ENCODE measurements around the gene KRT31.
"Not testable (repeated sequence)": the region's sequence is repeated elsewhere in the genome, so short reads cannot be mapped to it uniquely, and the experiment has no call there.

The KRT31 gene

DNA sequence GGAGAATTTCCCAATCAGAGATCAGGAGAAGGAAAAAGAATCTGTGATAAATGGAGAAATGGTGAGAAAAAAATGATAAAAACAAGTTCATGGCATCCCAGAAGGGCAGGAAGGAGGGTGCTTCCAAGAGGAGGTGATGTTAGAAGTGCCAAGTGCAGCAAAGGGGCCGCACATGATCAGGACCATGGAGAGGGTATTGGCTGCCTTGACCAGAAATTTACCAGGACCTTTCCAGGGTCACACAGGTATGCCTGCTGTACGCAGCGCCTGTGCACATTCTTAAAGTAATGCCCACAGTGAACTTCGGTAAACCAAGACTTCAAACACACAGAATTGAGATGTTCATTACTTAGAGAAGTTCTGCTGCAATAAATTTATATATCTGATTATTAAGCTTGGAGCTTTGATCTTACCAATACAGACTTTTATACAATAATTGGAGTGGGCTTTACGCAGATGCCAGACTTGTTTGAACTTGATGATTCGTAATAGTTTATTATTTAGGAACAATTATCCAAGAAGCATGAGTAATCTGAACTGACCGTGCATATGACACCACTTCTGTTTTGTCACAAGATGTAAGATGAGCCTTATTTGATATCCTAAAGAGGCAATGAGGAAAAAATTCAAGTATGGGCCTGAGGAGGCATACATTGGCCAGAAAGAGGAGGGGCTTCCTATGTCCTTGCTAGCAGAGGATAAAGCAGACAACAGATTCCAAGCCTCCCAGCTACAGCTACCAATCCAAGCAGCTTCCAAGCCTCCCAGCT lies 44.6 kb downstream of the KRT31 start:
- TF ChIP-seq, protein P1, sequence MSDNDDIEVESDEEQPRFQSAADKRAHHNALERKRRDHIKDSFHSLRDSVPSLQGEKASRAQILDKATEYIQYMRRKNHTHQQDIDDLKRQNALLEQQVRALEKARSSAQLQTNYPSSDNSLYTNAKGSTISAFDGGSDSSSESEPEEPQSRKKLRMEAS (IDR thresholded peaks at IDR 0.05; ENCODE audit: low read depth, low read length): no peak
- no peak for TF ChIP-seq POLR2A (IDR thresholded peaks at IDR 0.05; ENCODE audit: extremely low read depth, insufficient read length)
- TF ChIP-seq MYC (IDR thresholded peaks at IDR 0.05; ENCODE audit: low read depth, low read length): no peak
- TF ChIP-seq, protein P2, sequence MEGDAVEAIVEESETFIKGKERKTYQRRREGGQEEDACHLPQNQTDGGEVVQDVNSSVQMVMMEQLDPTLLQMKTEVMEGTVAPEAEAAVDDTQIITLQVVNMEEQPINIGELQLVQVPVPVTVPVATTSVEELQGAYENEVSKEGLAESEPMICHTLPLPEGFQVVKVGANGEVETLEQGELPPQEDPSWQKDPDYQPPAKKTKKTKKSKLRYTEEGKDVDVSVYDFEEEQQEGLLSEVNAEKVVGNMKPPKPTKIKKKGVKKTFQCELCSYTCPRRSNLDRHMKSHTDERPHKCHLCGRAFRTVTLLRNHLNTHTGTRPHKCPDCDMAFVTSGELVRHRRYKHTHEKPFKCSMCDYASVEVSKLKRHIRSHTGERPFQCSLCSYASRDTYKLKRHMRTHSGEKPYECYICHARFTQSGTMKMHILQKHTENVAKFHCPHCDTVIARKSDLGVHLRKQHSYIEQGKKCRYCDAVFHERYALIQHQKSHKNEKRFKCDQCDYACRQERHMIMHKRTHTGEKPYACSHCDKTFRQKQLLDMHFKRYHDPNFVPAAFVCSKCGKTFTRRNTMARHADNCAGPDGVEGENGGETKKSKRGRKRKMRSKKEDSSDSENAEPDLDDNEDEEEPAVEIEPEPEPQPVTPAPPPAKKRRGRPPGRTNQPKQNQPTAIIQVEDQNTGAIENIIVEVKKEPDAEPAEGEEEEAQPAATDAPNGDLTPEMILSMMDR (IDR thresholded peaks at IDR 0.05; ENCODE audit: low read depth, low read length): no peak
- no peak for DNase-seq (ENCODE audit: low read depth)

DNA sequence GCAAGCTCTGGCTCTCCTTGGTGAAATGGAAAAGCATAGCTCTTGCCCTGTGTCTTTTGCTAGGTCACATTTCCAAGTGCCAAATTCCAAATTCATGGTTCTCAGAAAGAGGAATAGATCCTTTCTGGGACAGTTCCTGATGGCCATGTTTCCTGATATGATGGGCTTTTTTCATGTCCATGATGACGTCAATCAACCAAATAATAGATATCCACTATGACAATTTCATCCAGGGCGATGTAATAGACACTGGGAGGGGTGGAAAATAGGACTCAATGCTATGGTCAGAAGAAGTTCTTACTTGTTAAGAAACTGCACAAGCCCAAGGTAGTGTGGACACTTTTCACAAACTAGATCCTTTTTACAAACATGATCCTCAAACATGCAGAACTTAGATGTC lies 46.2 kb downstream of the KRT31 start:
- no peak overlapping the region for H3K4me3 ChIP-seq (ENCODE audit: low read depth, low read length)
- TF ChIP-seq, protein P1 (IDR thresholded peaks at IDR 0.05; ENCODE audit: low read depth, low read length): no peak
- no peak for TF ChIP-seq POLR2A (IDR thresholded peaks at IDR 0.05; ENCODE audit: extremely low read depth, insufficient read length)
- TF ChIP-seq, protein P2 (IDR thresholded peaks at IDR 0.05; ENCODE audit: low read depth, low read length): no peak
- no peak for TF ChIP-seq MYC (IDR thresholded peaks at IDR 0.05; ENCODE audit: low read depth, low read length)
- no peak for DNase-seq (ENCODE audit: low read depth)

More for the DNA sequence above, 44.6 kb downstream of the KRT31 start:
- no peak overlapping the region for H3K4me3 ChIP-seq (ENCODE audit: low read depth, low read length)

DNA sequence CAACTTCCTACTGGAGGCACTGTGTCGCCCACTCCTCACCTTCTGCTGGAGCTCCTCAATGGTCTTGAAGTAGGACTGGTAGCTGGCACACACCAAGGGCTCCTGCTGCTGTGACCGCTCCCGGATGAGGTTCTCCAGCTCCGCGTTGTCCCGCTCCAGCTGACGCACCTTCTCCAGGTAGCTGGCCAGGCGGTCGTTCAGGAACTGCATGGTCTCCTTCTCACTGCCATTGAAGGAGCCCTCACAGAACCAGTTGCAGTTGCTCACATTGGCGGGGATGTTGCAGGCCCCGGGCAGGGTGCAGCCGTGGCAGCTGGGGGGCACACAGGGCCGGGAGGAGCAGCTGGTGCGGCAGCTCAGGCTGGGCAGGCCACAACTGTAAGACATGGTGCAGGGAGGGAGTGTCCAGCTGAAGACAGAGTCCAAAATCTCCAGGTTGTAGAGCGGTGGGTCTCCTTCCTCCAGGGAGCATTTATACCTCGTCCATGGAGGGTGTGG lies 47.0 kb downstream of the KRT31 start, which contains the start of gene KRT33A:
TSS of gene KRT33A (minus strand) at position 448 of the 498 bp plus-strand sequence. CDS start at position 387, 61 bp downstream.
- not testable (repeated sequence) for DNase-seq (ENCODE audit: low read depth); H3K4me3 ChIP-seq (ENCODE audit: low read depth, low read length)

DNA sequence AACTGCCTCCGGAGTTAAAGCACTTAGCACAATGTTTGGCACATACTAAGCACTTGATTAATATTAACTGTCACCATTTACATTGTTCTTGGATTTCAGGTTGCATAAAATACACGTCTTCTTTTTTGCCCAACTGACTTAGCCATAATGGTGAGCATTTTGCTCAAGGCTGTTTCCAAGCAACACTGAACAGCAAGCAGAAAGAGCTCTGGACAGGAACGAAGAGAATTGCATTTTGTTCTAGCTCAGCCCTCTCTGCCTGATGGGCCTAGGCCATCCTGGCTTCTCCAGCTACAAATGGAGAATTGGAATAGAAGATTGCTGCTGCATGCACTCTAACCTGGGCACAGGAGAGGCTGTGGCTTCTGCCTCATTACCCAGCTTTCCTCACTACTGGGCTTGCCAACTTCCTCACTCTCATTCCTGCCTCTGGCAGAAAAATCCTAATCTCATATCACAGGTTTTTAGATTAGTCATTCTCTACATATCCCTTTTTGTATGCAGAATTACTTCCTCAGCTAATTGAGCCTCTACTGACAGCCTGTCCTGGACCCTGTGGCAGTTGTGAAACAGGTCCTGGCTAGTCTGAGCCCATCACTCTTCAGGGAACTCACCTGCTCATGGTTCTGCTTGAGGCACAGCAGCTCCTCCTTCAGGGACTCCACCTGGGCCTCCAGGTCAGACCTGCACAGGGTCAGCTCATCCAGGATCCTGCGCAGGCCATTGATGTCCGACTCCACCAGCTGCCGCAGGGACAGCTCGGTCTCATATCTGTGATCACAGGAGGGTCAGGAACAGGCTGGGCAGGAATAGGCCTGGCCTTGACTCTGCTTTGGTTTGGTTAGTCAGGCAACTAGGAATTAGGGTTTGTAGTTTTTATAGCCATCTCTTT lies 49.3 kb downstream of the KRT31 start:
- H3K4me3 ChIP-seq (ENCODE audit: low read depth, low read length): no peak overlapping the region
- no peak for DNase-seq (ENCODE audit: low read depth)
- TF ChIP-seq POLR2A (IDR thresholded peaks at IDR 0.05; ENCODE audit: extremely low read depth, insufficient read length): no peak
- TF ChIP-seq, protein P1 (IDR thresholded peaks at IDR 0.05; ENCODE audit: low read depth, low read length): no peak
- no peak for TF ChIP-seq MYC (IDR thresholded peaks at IDR 0.05; ENCODE audit: low read depth, low read length)
- TF ChIP-seq, protein P2 (IDR thresholded peaks at IDR 0.05; ENCODE audit: low read depth, low read length): no peak

DNA sequence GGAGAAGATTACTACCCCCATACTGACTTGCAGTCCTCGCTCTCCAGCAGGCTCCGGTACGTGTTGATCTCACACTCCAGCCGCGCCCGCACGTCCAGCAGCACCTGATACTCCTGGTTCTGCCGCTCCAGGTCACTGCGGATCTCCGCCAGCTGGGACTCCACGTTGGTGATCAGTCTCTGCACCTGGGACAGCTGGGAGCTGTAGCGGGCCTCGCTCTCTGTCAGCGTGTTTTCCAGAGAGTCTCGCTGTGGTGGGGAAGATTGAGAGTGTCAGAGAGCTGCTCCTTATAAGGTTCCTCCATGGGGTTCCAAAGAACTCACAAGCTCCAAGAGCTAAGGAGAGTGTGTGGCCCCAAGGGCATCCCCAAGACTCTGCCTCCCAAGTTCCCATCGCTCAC lies 51.0 kb downstream of the KRT31 start:
- DNase-seq (ENCODE audit: low read depth); H3K4me3 ChIP-seq (ENCODE audit: low read depth, low read length): not testable (repeated sequence)

DNA sequence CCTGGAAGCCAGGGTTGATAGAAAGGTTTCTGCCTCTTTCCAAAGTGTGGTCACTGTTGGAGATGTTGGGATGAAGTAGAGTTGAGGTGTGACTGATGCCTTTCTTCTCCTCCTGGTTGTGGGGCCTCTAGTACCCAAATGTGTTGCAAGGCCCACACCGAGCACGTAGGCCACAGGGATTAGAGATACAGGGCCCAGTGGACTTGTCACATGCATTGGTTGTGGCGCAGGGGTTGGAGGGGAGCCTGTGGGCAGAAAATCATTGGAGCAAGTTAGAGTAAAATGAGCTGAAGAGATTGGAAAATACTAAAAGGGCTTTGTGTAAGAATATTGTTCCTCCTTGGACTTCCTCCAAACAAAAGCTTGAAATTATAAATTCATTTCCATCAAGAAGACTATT lies 51.4 kb downstream of the KRT31 start:
- H3K4me3 ChIP-seq (ENCODE audit: low read depth, low read length): no peak overlapping the region
- TF ChIP-seq, protein P1 (IDR thresholded peaks at IDR 0.05; ENCODE audit: low read depth, low read length): no peak
- TF ChIP-seq, protein P2 (IDR thresholded peaks at IDR 0.05; ENCODE audit: low read depth, low read length): no peak
- TF ChIP-seq MYC (IDR thresholded peaks at IDR 0.05; ENCODE audit: low read depth, low read length) (no peak), POLR2A (IDR thresholded peaks at IDR 0.05; ENCODE audit: extremely low read depth, insufficient read length) (no peak)
- DNase-seq (ENCODE audit: low read depth): no peak
